ENCODE data around the gene NLRP11. TPM values are rescaled to one million over a fixed set of nuclear protein-coding genes. Genes with fewer than 3 reads are reported as not detected.

NLRP11 gene
- not detected in 2 replicates for total RNA-seq
- polyA plus RNA-seq (2012) = 0.09 TPM

DNA sequence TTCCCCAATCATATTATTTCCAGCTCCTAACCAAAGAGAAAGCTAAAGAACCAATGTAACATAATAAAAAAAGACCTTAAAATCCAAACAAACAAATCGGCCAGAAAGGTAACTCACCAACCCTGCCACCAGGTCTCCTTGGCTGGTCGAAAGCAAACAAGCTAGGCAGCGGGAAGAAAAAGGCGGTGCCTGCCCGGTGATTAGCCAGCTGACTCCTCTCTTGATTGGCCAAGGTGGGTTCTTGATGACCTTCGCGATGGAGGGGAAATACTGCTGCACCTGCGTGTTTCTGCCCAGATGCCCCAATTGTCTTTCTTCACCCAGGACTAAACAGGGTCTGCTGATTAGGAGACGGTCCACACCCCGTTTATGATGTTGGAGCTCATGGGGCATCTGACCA lies at the start of gene NLRP11:
NLRP11 (minus strand) TSS at position 154 of the 400 bp plus-strand sequence. CDS start 13,825 bp downstream, outside the sequence.
- no peak for DNase-seq (ENCODE audit: low read depth)

- no peak for DNase-seq (ENCODE audit: low read depth)
Measured at GRCh38 chr19:55877211-55877610, 45.4 kb upstream of the NLRP11 start.

- no peak for DNase-seq (ENCODE audit: low read depth)
Measured at GRCh38 chr19:55870736-55871135, 38.9 kb upstream of the NLRP11 start.

- no peak for DNase-seq (ENCODE audit: low read depth)
Measured at GRCh38 chr19:55867101-55867500, 35.3 kb upstream of the NLRP11 start.

DNA sequence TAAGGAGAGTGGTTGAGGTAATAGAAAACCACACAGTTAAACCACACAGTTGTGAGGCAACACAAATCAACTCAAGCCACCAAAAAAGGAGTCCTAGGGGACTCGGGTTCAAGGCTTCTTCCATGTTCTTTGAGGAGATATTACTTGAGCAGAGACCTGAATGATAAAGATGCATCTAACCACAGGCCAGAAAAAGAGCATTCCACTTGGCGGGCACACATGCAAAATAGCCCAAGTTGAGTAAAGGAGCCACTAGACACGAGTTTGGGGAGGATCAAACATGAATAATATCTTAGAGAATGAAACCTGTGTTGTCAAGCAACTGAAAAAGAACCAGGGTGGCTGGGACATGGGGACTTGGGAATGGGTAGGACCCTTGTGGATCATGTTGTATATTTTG lies 34.7 kb upstream of the NLRP11 start:
- DNase-seq (ENCODE audit: low read depth) = no peak

DNA sequence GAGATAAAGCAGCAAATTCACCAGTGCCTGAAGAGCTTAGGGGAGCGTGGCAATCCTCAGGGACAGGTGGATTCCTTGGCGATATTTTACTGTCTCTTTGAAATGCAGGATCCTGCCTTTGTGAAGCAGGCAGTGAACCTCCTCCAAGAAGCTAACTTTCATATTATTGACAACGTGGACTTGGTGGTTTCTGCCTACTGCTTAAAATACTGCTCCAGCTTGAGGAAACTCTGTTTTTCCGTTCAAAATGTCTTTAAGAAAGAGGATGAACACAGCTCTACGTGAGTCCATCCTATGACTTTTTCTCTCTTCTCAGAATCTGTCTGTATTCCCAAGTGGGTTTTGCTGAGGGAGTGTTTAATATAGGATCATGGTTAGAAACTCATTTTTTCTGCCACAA lies 27.2 kb upstream of the NLRP11 start:
- DNase-seq (ENCODE audit: low read depth) = no peak

DNA sequence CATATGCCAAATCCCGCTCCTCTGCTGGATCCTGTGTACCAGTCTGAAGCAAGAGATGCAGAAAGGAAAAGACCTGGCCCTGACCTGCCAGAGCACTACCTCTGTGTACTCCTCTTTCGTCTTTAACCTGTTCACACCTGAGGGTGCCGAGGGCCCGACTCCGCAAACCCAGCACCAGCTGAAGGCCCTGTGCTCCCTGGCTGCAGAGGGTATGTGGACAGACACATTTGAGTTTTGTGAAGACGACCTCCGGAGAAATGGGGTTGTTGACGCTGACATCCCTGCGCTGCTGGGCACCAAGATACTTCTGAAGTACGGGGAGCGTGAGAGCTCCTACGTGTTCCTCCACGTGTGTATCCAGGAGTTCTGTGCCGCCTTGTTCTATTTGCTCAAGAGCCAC lies 26.6 kb upstream of the NLRP11 start:
- DNase-seq (ENCODE audit: low read depth) = no peak

DNA sequence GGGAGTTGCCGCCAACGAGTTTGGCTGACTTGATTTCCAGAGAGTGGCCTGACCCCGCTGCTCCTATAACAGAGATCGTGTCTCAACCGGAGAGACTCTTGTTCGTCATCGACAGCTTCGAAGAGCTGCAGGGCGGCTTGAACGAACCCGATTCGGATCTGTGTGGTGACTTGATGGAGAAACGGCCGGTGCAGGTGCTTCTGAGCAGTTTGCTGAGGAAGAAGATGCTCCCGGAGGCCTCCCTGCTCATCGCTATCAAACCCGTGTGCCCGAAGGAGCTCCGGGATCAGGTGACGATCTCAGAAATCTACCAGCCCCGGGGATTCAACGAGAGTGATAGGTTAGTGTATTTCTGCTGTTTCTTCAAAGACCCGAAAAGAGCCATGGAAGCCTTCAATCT lies 26.2 kb upstream of the NLRP11 start:
- no peak for DNase-seq (ENCODE audit: low read depth)

- no peak for DNase-seq (ENCODE audit: low read depth)
Measured at GRCh38 chr19:55857149-55857548, 25.4 kb upstream of the NLRP11 start.

DNA sequence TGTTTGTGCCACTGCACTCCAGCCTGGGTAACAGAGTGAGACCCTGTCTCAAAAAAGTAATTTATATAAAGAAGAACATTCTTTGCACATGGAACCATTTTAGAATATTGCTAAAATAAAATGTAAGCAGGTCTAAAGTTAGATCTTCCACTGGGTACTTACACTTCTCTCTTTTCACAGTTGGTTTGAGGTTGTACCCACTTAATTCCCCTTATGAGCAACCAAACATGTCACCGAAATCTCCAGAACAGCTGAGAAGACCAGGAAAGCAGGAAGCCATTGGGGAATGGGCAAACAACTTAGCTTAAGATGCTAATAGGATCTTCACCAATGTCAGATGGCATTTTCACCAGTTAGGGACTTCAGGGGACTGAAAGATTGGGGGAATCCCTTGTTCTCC lies 23.4 kb upstream of the NLRP11 start:
- DNase-seq (ENCODE audit: low read depth) = no peak

DNA sequence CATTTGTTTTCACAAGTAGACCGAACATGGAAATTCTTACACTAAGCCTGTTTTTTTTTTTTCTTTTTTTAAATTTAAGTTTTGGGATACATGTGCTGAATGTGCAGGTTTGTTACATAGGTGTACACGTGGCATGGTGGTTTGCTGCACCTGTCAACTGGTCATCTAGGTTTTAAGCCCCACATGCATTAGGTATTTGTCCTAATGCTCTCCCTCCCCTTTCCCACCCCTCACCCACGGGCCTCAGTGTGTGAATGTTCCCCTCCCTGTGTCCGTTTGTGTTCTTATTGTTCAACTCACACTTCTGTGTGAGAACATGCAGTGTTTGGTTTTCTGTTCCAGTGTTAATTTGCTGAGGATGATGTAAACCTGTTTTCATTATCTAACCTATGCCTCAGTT lies 7.1 kb upstream of the NLRP11 start:
- DNase-seq (ENCODE audit: low read depth) = no peak

GRCh38 chr19:55838251-55838650 lies 6.5 kb upstream of the NLRP11 start:
- no peak for DNase-seq (ENCODE audit: low read depth)

GRCh38 chr19:55836340-55836739 lies 4.5 kb upstream of the NLRP11 start, which contains the start of gene NLRP4:
Gene NLRP4 (plus strand): TSS chr19:55836540. CDS start chr19:55852081, 15,541 bp downstream.
- DNase-seq (ENCODE audit: low read depth) = no peak

- DNase-seq (ENCODE audit: low read depth) = no peak
Measured at GRCh38 chr19:55832676-55833075, 877 bp upstream of the NLRP11 start.

DNA sequence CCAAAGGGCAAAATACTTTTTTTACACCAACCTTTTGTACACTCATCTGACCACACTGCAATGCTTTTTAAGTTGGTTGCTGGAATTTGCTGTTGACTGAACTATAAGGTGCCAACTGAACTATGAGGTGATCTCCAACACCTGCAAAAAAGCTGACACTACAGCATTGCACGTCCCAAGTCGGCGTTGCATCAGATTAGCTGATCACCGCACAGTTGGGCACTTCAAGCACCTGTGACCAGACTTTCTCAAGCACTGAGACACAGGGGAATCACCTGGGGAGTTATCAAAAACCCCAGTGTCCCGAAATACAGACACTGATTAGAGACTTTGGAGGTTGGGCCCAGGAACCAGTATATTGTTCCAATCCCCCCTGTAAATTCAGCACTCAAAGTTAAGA lies 1.1 kb downstream of the NLRP11 start:
- no peak for DNase-seq (ENCODE audit: low read depth)

DNA sequence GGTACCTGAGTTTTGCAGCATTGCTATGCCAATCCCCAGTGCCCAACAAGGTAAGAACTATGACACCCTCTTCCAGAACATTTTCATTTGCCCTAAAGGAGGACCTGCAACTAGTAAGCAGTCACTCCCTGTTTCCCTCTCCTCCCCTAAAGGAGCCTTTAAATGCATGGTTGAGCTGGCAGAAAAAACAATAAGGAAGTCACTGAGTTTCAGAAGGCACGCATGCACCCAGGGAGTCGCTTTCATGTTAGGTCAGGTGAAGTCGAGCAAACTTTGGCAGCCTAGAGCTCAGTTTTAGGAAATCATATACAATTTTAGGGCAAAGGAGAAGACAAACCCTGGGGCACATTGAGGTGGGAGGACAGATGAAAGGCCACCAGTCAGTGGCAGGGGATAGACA lies 11.8 kb downstream of the NLRP11 start:
- no peak for DNase-seq (ENCODE audit: low read depth)

GRCh38 chr19:55813906-55814305 lies 17.9 kb downstream of the NLRP11 start:
- DNase-seq (ENCODE audit: low read depth) = no peak

- DNase-seq (ENCODE audit: low read depth) = no peak
Measured at GRCh38 chr19:55812449-55812848, 19.4 kb downstream of the NLRP11 start.

- DNase-seq (ENCODE audit: low read depth) = no peak
Measured at GRCh38 chr19:55811340-55811739, 20.5 kb downstream of the NLRP11 start.

GRCh38 chr19:55809381-55810058 lies 22.3 kb downstream of the NLRP11 start:
- DNase-seq (ENCODE audit: low read depth) = peak; percentile 64

GRCh38 chr19:55802281-55802680 lies 29.5 kb downstream of the NLRP11 start:
- no peak for DNase-seq (ENCODE audit: low read depth)

- no peak for DNase-seq (ENCODE audit: low read depth)
Measured at GRCh38 chr19:55801416-55801815, 30.4 kb downstream of the NLRP11 start.

DNA sequence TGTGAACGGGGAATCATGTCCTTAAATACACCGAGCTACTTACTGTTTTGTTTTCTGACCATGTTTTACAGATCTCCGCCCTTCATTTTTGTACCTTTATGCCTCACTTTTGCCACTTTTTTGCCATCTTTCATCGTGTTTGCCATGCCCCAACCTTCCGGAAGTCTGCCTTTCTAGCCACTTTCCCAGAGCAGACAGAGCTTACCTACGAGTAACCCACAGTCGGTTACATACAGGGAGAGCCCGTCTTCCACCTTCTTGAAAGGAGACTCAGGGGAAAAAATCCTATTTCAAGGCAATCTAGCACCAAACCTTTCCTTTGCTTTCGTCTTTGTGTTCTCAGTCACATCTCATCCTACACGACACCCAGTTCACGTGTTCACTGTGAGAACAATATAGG lies 36.8 kb downstream of the NLRP11 start:
- no peak for DNase-seq (ENCODE audit: low read depth)

- DNase-seq (ENCODE audit: low read depth) = no peak
Measured at GRCh38 chr19:55781112-55781511, 50.7 kb downstream of the NLRP11 start.
